ENCODE measurements around the gene ZMYND11. TPM values are rescaled to one million over a fixed set of nuclear protein-coding genes. Genes with fewer than 3 reads are reported as not detected.

ZMYND11 gene
- total and polyA plus RNA-seq, 4 donors = 29.5 to 78.3 (median 43.2) TPM

GRCh38 chr10:271722-272121 lies 136.5 kb downstream of the ZMYND11 start:
- DNase-seq (no peak), ATAC-seq (ENCODE audit: insufficient read depth, low FRiP score) (no peak)
- Histone ChIP-seq H3K4me1 (ENCODE audit: control insufficient read depth in 5 of 5, insufficient read depth in 5 of 5, low read length in 5 of 5) (peaks cover 0 to 3% (median 0%) of the 10 kb centered on the region in 5 donors), H3K27me3 (ENCODE audit: control insufficient read depth in 3 of 3, insufficient read depth in 3 of 3, low read length in 2 of 3) (no peaks in the 10 kb centered on the region), H3K9ac (ENCODE audit: insufficient read depth in 1 of 2, low read length in 2 of 2) (no peak overlapping the region), H3K27ac (ENCODE audit: low read depth in 1 of 2, low read length in 1 of 2) (no peak overlapping the region), H3K4me3 (no peak overlapping the region), H3K9me3 (ENCODE audit: control insufficient read depth in 4 of 4, insufficient read depth in 3 of 4, low read length in 3 of 4) (no peaks in the 10 kb centered on the region), H3K36me3 (ENCODE audit: control insufficient read depth in 4 of 4, insufficient read depth in 4 of 4, low read length in 4 of 4) (peaks cover 0 to 9% (median 3%) of the 10 kb centered on the region in 4 donors)
- 93 to 96% methylated on average over 6 of the region's 6 CpGs for WGBS, 2 donors
- TF ChIP-seq, protein P1, sequence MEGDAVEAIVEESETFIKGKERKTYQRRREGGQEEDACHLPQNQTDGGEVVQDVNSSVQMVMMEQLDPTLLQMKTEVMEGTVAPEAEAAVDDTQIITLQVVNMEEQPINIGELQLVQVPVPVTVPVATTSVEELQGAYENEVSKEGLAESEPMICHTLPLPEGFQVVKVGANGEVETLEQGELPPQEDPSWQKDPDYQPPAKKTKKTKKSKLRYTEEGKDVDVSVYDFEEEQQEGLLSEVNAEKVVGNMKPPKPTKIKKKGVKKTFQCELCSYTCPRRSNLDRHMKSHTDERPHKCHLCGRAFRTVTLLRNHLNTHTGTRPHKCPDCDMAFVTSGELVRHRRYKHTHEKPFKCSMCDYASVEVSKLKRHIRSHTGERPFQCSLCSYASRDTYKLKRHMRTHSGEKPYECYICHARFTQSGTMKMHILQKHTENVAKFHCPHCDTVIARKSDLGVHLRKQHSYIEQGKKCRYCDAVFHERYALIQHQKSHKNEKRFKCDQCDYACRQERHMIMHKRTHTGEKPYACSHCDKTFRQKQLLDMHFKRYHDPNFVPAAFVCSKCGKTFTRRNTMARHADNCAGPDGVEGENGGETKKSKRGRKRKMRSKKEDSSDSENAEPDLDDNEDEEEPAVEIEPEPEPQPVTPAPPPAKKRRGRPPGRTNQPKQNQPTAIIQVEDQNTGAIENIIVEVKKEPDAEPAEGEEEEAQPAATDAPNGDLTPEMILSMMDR (IDR thresholded peaks at IDR 0.05; ENCODE audit: control extremely low read depth, extremely low read depth) = no peak

DNA sequence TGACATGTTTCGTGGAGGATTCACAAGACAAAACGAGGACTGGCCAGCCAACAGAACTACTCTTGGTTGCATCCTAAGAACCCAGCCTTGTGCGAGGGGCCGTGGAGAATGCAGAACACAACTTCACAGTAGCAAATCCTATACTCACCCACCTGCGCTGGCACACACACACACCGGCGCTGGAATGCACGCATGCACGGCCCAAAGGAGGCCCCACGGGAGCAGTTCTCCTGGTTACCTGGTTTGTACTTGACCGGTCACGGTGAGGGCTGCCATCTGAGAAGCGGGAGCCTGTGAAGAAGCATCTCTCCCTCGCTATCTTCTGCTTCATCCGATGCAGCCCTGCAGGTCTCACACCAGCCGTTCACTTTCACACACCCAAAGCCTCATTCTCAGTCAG lies 137.8 kb downstream of the ZMYND11 start:
- no peak overlapping the region for H3K4me3 ChIP-seq
- H3K27ac ChIP-seq (ENCODE audit: low read depth in 1 of 2, low read length in 1 of 2) = no peak overlapping the region
- no peaks in the 10 kb centered on the region for H3K27me3 ChIP-seq (ENCODE audit: control insufficient read depth in 3 of 3, insufficient read depth in 3 of 3, low read length in 2 of 3)
- TF ChIP-seq, protein P1 (IDR thresholded peaks at IDR 0.05; ENCODE audit: control extremely low read depth, extremely low read depth) = no peak
- peaks cover 0 to 3% (median 0%) of the 10 kb centered on the region in 5 donors for H3K4me1 ChIP-seq (ENCODE audit: control insufficient read depth in 5 of 5, insufficient read depth in 5 of 5, low read length in 5 of 5)
- H3K9ac ChIP-seq (ENCODE audit: insufficient read depth in 1 of 2, low read length in 2 of 2) = no peak overlapping the region
- H3K36me3 ChIP-seq (ENCODE audit: control insufficient read depth in 4 of 4, insufficient read depth in 4 of 4, low read length in 4 of 4) = peaks cover 3 to 15% (median 9%) of the 10 kb centered on the region in 4 donors
- ATAC-seq (ENCODE audit: insufficient read depth, low FRiP score) (no peak), DNase-seq (no peak)
- WGBS, 2 donors = 96 to 98% methylated on average over 16 of the region's 16 CpGs
- peaks cover 0 to 2% (median 0%) of the 10 kb centered on the region in 4 donors for H3K9me3 ChIP-seq (ENCODE audit: control insufficient read depth in 4 of 4, insufficient read depth in 3 of 4, low read length in 3 of 4)

GRCh38 chr10:274866-275265 lies 139.6 kb downstream of the ZMYND11 start:
- Histone ChIP-seq H3K9ac (ENCODE audit: insufficient read depth in 1 of 2, low read length in 2 of 2) (no peak overlapping the region), H3K36me3 (ENCODE audit: control insufficient read depth in 4 of 4, insufficient read depth in 4 of 4, low read length in 4 of 4) (peaks cover 3 to 15% (median 12%) of the 10 kb centered on the region in 4 donors), H3K9me3 (ENCODE audit: control insufficient read depth in 4 of 4, insufficient read depth in 3 of 4, low read length in 3 of 4) (peaks cover 0 to 2% (median 0%) of the 10 kb centered on the region in 4 donors), H3K4me3 (no peak overlapping the region), H3K27me3 (ENCODE audit: control insufficient read depth in 3 of 3, insufficient read depth in 3 of 3, low read length in 2 of 3) (no peaks in the 10 kb centered on the region), H3K27ac (ENCODE audit: low read depth in 1 of 2, low read length in 1 of 2) (no peak overlapping the region), H3K4me1 (ENCODE audit: control insufficient read depth in 5 of 5, insufficient read depth in 5 of 5, low read length in 5 of 5) (peaks cover 0 to 3% (median 0%) of the 10 kb centered on the region in 5 donors)
- 51 to 66% methylated on average over 2 of the region's 2 CpGs for WGBS, 2 donors
- ATAC-seq (ENCODE audit: insufficient read depth, low FRiP score) (no peak), DNase-seq (no peak)
- TF ChIP-seq, protein P1 (IDR thresholded peaks at IDR 0.05; ENCODE audit: control extremely low read depth, extremely low read depth) = no peak

- H3K36me3 ChIP-seq (ENCODE audit: control insufficient read depth in 4 of 4, insufficient read depth in 4 of 4, low read length in 4 of 4) = peaks cover 3 to 20% (median 16%) of the 10 kb centered on the region in 4 donors
- no peak overlapping the region for H3K4me3 ChIP-seq
- no peak overlapping the region for H3K9ac ChIP-seq (ENCODE audit: insufficient read depth in 1 of 2, low read length in 2 of 2)
- ATAC-seq (ENCODE audit: insufficient read depth, low FRiP score) (no peak), DNase-seq (no peak)
- TF ChIP-seq, protein P1 (IDR thresholded peaks at IDR 0.05; ENCODE audit: control extremely low read depth, extremely low read depth) = no peak
- no peaks in the 10 kb centered on the region for H3K27me3 ChIP-seq (ENCODE audit: control insufficient read depth in 3 of 3, insufficient read depth in 3 of 3, low read length in 2 of 3)
- 94% methylated on average over 18 of the region's 18 CpGs for WGBS, 2 donors
- no peak overlapping the region for H3K27ac ChIP-seq (ENCODE audit: low read depth in 1 of 2, low read length in 1 of 2)
- H3K4me1 ChIP-seq (ENCODE audit: control insufficient read depth in 5 of 5, insufficient read depth in 5 of 5, low read length in 5 of 5) = peaks cover 0 to 3% (median 0%) of the 10 kb centered on the region in 5 donors
- H3K9me3 ChIP-seq (ENCODE audit: control insufficient read depth in 4 of 4, insufficient read depth in 3 of 4, low read length in 3 of 4) = peaks cover 0 to 2% (median 0%) of the 10 kb centered on the region in 4 donors
Measured at GRCh38 chr10:275680-276079, 140.4 kb downstream of the ZMYND11 start.

All from lung (tissue), 12 donors.